Body of pancreas (tissue), 4 donors: ENCODE data around the gene IP6K3.

Experiments
- CTCF ChIP-seq, 7 experiments: fragments of 450-650 bp in 4 of 7; fragments of 200-600 bp in 3 of 7; sonication (generic) in 3 of 7; IDR thresholded peaks; one replicate each; pipeline ENCODE4 v1.5.1; 2016 to 2019; ENCODE audit warnings: antibody characterized with exemption in 7 of 7
- POLR2A ChIP-seq, 3 donors: fragments of 450-650 bp; IDR thresholded peaks; one replicate each; pipeline ENCODE4 v1.6.1; 2016; ENCODE audit warnings: antibody characterized with exemption in 3 of 3, mild to moderate bottlenecking in 2 of 3

GRCh38 chr6:33686981-33687975 is 59.4 kb downstream of the IP6K3 start:
- TF ChIP-seq CTCF (IDR thresholded peaks at IDR 0.05) (no peak), POLR2A (IDR thresholded peaks at IDR 0.05) (no peak)
